Calu3 (cell line): ENCODE data around the gene NCCRP1. TPM values are rescaled to one million over a fixed set of nuclear protein-coding genes. Genes with fewer than 3 reads are reported as not detected.

Experiments
- BruUV-seq: library from RNA; stranded (reverse); fragments of 400-500 nt; replicated peaks from 2 replicates; lab custom pipeline; 2021; lab: Mats Ljungman, UMichigan
- CTCF ChIA-PET: fragments of 300-600 bp; sonication (Branson Sonifier 250); formaldehyde crosslinking; loops from one replicate; lab custom pipeline; 2022; ENCODE audit warnings: antibody characterized with exemption; lab: Charles Lee
- DNase-seq: peaks from one replicate; pipeline ENCODE4 v3.0.0; 2022
- H3K27ac Mint-ChIP-seq: one replicate; pipeline ENCODE4 v1.8.0; 2022; ENCODE audit warnings: mixed read lengths; ENCODE audit not compliant: unreplicated experiment
- H3K27me3 Mint-ChIP-seq: one replicate; pipeline ENCODE4 v1.8.0; 2022; ENCODE audit warnings: mixed read lengths; ENCODE audit not compliant: unreplicated experiment
- H3K36me3 Mint-ChIP-seq: one replicate; pipeline ENCODE4 v1.8.0; 2022; ENCODE audit warnings: mild to moderate bottlenecking, moderate library complexity, mixed read lengths; ENCODE audit not compliant: insufficient read depth, unreplicated experiment
- H3K4me1 Mint-ChIP-seq: one replicate; pipeline ENCODE4 v1.8.0; 2022; ENCODE audit warnings: mild to moderate bottlenecking, low read depth, mixed read lengths; ENCODE audit not compliant: unreplicated experiment
- H3K4me3 Mint-ChIP-seq: one replicate; pipeline ENCODE4 v1.8.0; 2022; ENCODE audit warnings: mild to moderate bottlenecking, low read depth, moderate library complexity, mixed read lengths; ENCODE audit not compliant: unreplicated experiment
- H3K9me3 Mint-ChIP-seq: one replicate; pipeline ENCODE4 v1.8.0; 2022; ENCODE audit warnings: low read depth, mixed read lengths; ENCODE audit not compliant: unreplicated experiment
- intact Hi-C: fragments of 100-400 bp; cut with micrococcal nuclease; formaldehyde crosslinking; loops from one replicate; pipeline ENCODE4 v1.10.0; 2022; ENCODE audit not compliant: unreplicated experiment
- total RNA-seq: library from RNA; stranded (reverse); gene quantifications from 2 replicates; pipeline ENCODE4 v1.2.3, GENCODE V29; 2022
- TF ChIP-seq, protein P1 (sequence below): fragments of 200-600 bp; IDR thresholded peaks from one replicate; pipeline ENCODE4 v1.8.0; 2022; ENCODE audit warnings: antibody characterized with exemption; ENCODE audit not compliant: unreplicated experiment

The NCCRP1 gene
- total RNA-seq, 1 experiment from 2014 or later, result 2.0 TPM

DNA sequence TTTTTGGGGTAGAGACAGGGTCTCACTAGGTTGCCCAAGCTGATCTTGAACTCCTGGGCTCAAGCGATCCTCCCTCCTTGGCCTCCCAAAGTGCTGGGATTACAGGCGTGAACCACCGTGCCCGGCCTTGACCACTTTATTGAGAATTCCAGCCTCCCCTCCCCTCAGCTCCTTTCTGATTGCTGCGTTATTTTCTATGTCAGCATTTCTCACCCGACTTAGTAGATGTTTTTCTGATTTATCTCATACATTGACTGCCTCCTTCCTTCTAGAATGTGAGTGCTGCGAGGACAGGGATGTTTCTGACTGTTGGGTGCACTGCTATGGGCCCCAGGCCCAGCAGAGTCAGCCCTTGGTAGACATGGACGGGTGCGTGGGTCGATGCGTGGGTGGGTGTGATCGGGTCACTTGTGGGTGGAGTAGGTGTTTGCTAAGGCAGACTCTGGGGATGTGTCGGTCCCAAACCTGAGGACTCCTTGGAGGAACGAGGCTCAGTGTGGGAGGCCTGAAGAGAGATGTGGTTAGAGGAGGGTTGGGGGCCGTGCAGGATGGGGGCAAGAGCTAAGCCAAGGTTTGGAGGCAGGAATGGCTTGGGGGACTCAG lies 34.2 kb upstream of the NCCRP1 start:
- intact Hi-C loops, result no loop called here
- DNase-seq, result no peak
- peaks cover 54% of the 10 kb centered on the region for H3K4me1 Mint-ChIP-seq
- H3K4me3 Mint-ChIP-seq, result no peak overlapping the region
- no peak overlapping the region for H3K27ac Mint-ChIP-seq
- H3K9me3 Mint-ChIP-seq, result no peaks in the 10 kb centered on the region
- BruUV-seq, result no TSS peak
- H3K27me3 Mint-ChIP-seq, result no peaks in the 10 kb centered on the region
- peaks cover 16% of the 10 kb centered on the region for H3K36me3 Mint-ChIP-seq
- CTCF ChIA-PET, result interaction anchor here (0.5 to 1.3 kb wide), 3 partner anchors 15 to 131 kb away, joined by 3 to 4 read pairs (median 3); no protein-coding TSS in a partner anchor
- TF ChIP-seq, protein P1, sequence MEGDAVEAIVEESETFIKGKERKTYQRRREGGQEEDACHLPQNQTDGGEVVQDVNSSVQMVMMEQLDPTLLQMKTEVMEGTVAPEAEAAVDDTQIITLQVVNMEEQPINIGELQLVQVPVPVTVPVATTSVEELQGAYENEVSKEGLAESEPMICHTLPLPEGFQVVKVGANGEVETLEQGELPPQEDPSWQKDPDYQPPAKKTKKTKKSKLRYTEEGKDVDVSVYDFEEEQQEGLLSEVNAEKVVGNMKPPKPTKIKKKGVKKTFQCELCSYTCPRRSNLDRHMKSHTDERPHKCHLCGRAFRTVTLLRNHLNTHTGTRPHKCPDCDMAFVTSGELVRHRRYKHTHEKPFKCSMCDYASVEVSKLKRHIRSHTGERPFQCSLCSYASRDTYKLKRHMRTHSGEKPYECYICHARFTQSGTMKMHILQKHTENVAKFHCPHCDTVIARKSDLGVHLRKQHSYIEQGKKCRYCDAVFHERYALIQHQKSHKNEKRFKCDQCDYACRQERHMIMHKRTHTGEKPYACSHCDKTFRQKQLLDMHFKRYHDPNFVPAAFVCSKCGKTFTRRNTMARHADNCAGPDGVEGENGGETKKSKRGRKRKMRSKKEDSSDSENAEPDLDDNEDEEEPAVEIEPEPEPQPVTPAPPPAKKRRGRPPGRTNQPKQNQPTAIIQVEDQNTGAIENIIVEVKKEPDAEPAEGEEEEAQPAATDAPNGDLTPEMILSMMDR, result no peak

DNA sequence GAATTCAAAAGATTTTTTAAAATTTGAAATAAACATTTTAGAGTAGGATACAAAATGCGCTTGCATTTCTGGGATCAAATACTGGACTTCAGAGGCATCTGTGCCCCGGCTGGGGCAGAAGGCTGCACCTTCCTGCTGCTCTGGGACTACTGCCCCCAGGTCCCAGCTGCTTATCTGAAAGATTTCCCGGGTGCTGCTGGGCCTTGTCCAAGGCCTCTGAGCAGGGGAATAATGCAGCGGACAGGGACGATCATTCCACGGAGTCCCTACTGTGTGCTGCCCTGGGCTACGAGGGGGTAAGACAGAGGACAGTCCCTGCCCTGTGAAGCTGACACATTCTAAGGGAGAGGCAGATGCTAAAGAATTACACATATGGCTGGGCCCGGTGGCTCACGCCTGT lies 33.1 kb upstream of the NCCRP1 start:
- DNase-seq, result no peak
- H3K27me3 Mint-ChIP-seq, result no peaks in the 10 kb centered on the region
- no peak overlapping the region for H3K27ac Mint-ChIP-seq
- intact Hi-C loops, result no loop called here
- H3K4me3 Mint-ChIP-seq, result no peak overlapping the region
- TF ChIP-seq, protein P1, result no peak
- H3K9me3 Mint-ChIP-seq, result no peaks in the 10 kb centered on the region
- CTCF ChIA-PET, result interaction anchor here (1.3 kb wide), 1 partner anchor 42 kb away, joined by 3 read pairs; no protein-coding TSS in a partner anchor
- H3K36me3 Mint-ChIP-seq, result peaks cover 25% of the 10 kb centered on the region
- BruUV-seq, result no TSS peak
- H3K4me1 Mint-ChIP-seq, result peaks cover 56% of the 10 kb centered on the region

DNA sequence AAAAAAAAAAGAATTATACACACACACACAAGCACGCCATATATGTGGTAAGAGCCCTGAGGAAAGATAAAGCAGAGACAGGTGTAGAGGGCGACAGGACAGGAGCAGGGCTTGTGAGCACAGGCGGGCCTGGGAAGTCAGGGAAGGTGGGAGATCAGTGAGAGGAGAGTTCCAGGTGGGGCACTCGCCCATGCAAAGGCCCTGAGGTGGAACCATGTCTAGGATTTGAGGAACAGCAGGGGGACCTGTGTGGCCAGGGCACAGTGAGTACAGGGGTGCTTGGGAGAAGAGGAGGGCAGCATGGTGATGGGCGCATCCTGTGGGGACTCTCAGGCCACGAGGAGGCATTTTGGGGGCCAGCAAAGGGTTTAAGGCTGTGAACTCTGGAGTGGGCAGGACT lies 32.5 kb upstream of the NCCRP1 start:
- Mint-ChIP-seq H3K27me3 (no peaks in the 10 kb centered on the region), H3K36me3 (peaks cover 31% of the 10 kb centered on the region), H3K27ac (no peak overlapping the region), H3K4me1 (peaks cover 60% of the 10 kb centered on the region), H3K4me3 (no peak overlapping the region), H3K9me3 (no peaks in the 10 kb centered on the region)
- BruUV-seq, result no TSS peak
- intact Hi-C loops, result no loop called here
- DNase-seq, result no peak
- TF ChIP-seq, protein P1, result no peak
- CTCF ChIA-PET, result no interaction called here

DNA sequence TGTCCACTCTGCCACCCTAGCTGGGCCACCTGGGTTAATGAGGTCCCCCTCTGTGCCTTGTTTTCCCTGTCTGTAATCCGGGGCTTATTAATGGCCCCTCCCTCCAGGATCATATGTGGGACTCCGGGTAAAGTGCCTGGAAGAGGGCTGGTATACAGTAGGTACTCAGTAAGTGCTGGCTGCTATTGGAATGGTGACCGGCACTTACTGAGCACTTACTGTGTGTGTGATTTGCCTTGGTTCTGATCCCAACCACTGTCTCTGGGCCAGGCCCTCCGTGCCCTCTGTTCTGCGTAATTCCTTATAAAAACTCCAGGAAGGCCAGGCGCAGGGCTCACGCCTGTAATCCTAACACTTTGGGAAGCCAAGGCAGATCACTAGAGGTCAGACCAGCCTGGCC lies 30.9 kb upstream of the NCCRP1 start:
- no TSS peak for BruUV-seq
- TF ChIP-seq, protein P1, result no peak
- Mint-ChIP-seq H3K27ac (no peak overlapping the region), H3K27me3 (no peaks in the 10 kb centered on the region), H3K4me1 (peaks cover 45% of the 10 kb centered on the region), H3K36me3 (peaks cover 30% of the 10 kb centered on the region), H3K9me3 (no peaks in the 10 kb centered on the region), H3K4me3 (no peak overlapping the region)
- intact Hi-C loops, result no loop called here
- DNase-seq, result no peak
- CTCF ChIA-PET, result interaction anchor here (0.7 to 2.3 kb wide), 4 partner anchors 10 to 509 kb away, joined by 3 to 11 read pairs (median 6); no protein-coding TSS in a partner anchor
